ENCODE data around the gene STAU1.
"Not testable (repeated sequence)": the region's sequence is repeated elsewhere in the genome, so short reads cannot be mapped to it uniquely, and the experiment has no call there.

STAU1 gene

GRCh38 chr20:49112596-49113274, 75.4 kb downstream of the STAU1 start:
- DNase-seq: no peak

- no peak for DNase-seq
Measured at GRCh38 chr20:49110767-49111694, 77.1 kb downstream of the STAU1 start.

- DNase-seq: no peak
Measured at GRCh38 chr20:49106328-49106727, 81.8 kb downstream of the STAU1 start.

- DNase-seq: not testable (repeated sequence)
Measured at GRCh38 chr20:49104979-49105547, 83.1 kb downstream of the STAU1 start.

GRCh38 chr20:49104365-49104648, 83.8 kb downstream of the STAU1 start:
- DNase-seq: no peak

- DNase-seq: no peak
Measured at GRCh38 chr20:49103647-49104364, 84.3 kb downstream of the STAU1 start.

GRCh38 chr20:49103019-49103418, 85.1 kb downstream of the STAU1 start:
- DNase-seq: no peak

GRCh38 chr20:49100972-49101371, 87.2 kb downstream of the STAU1 start:
- DNase-seq: no peak

GRCh38 chr20:49100292-49100691, 87.8 kb downstream of the STAU1 start:
- DNase-seq: not testable (repeated sequence)

- DNase-seq: no peak
Measured at GRCh38 chr20:49099011-49099410, 89.1 kb downstream of the STAU1 start.

GRCh38 chr20:49098136-49098535, 90.0 kb downstream of the STAU1 start:
- DNase-seq: no peak

GRCh38 chr20:49097159-49097558, 91.0 kb downstream of the STAU1 start:
- no peak for DNase-seq

GRCh38 chr20:49096203-49096730, 91.9 kb downstream of the STAU1 start:
- no peak for DNase-seq

GRCh38 chr20:49091762-49092161, 96.4 kb downstream of the STAU1 start:
- DNase-seq: no peak

GRCh38 chr20:49091104-49091503, 97.0 kb downstream of the STAU1 start:
- DNase-seq: no peak

- DNase-seq: not testable (repeated sequence)
Measured at GRCh38 chr20:49082295-49082694, 105.8 kb downstream of the STAU1 start.

GRCh38 chr20:49078310-49078709, 109.8 kb downstream of the STAU1 start:
- DNase-seq: no peak

GRCh38 chr20:49074521-49074920, 113.6 kb downstream of the STAU1 start:
- no peak for DNase-seq

All from NCI-H774 (cell line).